ENCODE results near the gene TENM4.
"Not testable (repeated sequence)": the region's sequence is repeated elsewhere in the genome, so short reads cannot be mapped to it uniquely, and the experiment has no call there.

TENM4 gene

DNA sequence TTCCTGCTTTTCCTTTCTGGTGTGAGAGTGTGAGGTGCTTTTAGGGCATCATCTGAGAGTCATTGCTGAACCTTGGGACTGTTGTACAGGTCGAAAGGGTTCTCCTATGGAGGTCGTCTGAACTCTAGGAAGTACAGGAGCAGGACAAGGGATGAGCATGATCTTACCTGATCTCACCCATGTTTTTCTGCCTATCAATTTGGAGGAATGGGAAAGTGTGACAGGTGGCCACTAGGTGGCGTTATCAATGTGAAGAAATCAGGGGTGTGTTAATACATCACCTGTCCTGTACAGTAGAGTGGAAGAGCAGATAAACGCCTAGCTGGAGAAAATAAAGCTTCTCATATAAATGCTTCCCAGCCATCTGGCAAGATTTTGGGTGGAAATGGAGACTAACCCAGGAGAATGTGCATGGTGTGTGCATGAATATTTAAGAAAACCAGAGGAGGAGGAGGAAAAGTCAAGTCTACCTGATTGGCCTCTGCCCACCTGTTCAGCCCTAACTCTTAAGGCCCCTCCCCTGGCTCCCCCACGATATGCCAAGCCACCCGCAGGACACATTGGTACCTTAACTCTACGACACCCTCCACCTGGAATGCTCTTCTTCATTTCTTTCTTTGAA is 794.2 kb downstream of the TENM4 start:
- DNase-seq: peak; percentile 88

- peak; percentile 78 for DNase-seq
Measured at GRCh38 chr11:78645226-78646202, 795.3 kb downstream of the TENM4 start.

DNA sequence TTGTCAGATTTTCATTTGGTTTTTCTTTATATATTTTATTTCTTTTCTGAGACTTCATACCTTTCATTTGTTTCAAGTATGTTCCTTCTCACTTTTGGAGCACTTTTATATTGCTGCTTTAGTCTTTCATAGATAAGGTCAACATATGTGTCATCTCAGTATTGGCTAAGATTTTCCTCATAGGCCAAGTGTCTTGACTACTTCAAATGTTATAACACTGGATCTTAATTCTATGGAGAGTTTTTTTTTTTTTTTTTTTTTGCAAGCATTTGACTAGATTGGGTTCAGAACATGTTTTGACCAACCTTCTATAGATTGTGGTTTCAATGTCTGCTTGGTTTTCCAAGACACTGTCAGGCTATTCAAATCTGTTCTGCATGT is 797.2 kb downstream of the TENM4 start:
- DNase-seq: no peak

- no peak for DNase-seq
Measured at GRCh38 chr11:78642979-78643675, 797.7 kb downstream of the TENM4 start.

- no peak for DNase-seq
Measured at GRCh38 chr11:78641541-78641940, 799.3 kb downstream of the TENM4 start.

DNA sequence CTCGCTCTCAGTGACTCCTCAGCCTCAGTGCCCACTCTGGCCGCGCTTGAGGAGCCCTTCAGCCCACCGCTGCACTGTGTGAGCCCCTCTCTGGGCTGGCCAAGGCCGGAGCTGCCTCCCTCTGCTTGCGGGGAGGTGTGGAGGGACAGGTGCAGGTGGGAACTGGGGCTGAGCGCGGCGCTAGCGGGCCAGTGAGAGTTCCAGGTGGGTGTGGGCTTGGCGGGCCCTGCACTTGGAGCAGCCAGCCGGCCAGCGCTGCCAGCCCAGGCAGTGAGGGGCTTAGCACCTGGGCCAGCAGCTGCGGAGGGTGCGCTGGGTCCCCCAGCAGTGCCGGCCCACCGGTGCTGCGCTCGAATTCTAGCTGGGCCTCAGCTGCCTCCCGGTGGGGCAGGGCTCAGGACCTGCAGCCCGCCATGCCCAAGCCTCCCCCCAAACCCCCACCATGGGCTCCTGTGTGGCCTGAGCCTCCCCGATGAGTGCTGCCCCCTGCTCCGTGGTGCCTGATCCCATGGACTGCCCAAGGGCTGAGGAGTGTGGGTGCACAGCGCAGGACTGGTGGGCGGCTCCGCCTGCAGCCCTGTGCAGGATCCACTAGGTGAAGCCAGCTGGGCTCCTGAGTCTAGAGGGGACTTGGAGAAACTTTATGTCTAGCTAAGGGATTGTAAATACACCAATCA is 802.0 kb downstream of the TENM4 start:
- DNase-seq: no peak

DNA sequence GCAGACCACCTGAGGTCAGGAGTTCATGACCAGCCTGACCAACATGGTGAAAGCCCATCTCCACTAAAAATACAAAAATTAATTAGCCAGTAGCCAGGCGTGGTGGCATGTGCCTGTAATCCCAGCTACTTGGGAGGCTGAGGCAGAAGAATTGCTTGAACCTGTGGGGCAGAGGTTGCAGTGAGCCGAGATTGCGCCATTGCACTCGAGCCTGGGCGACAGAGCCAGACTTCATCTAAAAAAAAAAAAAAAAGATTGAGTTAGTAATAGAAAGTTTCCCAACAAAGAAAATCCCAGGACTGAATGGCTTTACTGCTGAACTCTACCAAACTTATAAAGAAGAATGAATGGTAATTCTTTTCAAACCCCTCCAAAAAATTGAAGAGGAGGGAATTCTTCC is 803.3 kb downstream of the TENM4 start:
- not testable (repeated sequence) for DNase-seq

GRCh38 chr11:78635814-78636506 is 804.9 kb downstream of the TENM4 start:
- no peak for DNase-seq

GRCh38 chr11:78633516-78634310 is 807.1 kb downstream of the TENM4 start:
- no peak for DNase-seq

GRCh38 chr11:78630561-78631303 is 810.1 kb downstream of the TENM4 start:
- DNase-seq: peak; percentile 52

GRCh38 chr11:78630155-78630554 is 810.7 kb downstream of the TENM4 start:
- DNase-seq: no peak

DNA sequence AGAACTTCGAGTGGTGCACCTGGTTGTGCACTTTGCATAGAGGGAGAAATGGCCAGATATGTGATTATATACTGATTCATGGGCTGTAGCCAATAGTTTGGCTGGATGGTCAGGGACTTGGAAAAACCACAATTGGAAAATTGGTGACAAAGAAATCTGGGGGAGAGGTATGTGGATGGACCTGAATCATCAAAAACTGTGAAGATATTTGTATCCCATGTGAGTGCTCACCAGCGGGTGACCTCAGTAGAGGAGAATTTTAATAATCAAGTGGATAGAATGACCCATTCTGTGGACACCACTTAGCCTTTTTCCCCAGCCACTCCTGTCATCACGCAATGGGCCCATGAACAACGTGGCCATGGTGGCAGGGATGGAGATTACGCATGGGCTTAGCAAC is 818.2 kb downstream of the TENM4 start:
- DNase-seq: no peak

DNA sequence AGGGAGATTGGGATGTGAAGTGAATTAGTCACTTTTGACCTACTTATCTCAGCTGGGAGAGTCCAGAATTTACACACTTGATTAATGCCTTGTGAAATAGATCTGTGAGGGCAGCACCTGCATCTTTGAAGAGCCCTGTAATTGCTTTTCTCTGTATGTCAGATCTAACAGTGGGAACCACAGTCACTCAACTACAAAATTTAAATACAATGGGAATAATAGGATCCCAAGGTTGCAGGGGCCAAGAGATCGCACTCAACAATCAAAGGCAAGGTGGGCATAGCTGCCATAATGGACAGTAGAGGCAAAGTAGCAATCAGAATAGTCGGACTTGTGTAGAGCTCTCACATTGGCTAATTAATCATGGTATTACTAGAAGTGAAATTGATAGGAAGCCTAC is 820.7 kb downstream of the TENM4 start:
- DNase-seq: no peak

DNA sequence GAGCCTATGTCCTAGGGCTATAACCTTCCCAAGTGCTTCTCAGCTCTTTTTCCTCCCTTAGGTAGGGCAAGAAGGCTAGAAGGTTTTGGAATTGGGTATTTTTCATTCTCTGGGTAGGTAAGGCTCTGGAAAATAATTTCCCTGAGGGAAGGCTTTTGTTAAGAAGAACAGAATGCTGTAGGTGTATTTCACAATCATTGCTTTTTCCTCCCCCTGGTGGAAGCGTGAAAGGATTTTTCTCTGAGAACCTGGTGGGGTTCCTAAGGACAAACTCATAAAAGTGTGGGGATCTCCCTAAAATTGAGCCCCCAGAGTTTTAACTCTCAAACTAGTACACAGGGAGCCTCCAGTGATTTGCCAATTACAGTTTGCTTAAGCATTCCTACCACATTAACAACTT is 825.1 kb downstream of the TENM4 start:
- no peak for DNase-seq

DNA sequence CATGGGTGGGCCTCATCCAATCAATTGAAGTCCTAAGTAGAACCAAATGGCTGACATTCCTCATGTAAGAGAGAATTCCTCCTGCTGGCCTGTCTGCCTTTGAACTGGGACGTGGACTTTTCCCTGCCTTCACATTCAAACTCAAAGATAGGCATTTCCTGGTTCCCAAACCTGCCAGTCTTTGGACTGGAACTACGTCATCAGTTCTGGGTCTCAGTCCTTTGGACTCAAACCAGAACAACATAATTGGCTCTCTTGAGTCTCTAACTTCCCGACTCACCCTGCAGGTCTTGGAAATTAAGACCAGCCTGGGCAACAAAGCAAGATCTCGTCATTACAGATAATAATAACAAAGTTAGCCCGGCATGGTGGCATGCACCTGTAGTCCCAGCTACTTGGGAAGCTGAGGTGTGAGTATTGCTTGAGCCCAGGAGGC is 827.4 kb downstream of the TENM4 start:
- no peak for DNase-seq

DNA sequence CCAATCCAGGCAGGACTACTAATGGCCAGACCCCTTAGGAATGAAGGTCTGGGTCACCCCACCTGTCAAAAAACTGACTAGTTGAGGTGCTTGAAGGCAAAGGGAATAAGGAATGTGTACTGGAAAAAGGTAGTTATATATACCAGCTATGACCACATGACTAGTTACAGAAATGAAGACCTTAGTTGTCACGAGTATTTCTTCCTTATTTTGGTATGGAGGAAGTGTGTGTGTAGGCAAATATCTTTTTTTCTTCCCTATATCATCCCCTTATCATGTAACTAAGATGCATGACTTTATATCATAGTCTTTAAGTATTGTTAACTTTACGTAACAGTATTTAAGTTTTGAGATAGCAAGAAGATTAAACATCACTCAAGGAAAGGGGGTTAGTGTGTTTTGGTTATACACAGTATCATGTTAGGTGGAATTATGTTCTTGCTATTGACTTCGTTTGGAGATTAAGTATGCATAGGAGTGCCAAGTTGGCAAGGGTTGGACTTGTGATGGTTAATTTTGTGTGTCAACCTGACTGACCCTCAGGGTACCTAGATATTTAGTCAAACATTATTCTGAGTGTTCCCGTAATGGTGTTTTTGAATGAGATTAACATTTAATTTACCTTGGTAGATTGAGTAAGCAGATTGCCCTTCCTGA is 828.0 kb downstream of the TENM4 start:
- DNase-seq: no peak

- not testable (repeated sequence) for DNase-seq
Measured at GRCh38 chr11:78609321-78609720, 831.5 kb downstream of the TENM4 start.

DNA sequence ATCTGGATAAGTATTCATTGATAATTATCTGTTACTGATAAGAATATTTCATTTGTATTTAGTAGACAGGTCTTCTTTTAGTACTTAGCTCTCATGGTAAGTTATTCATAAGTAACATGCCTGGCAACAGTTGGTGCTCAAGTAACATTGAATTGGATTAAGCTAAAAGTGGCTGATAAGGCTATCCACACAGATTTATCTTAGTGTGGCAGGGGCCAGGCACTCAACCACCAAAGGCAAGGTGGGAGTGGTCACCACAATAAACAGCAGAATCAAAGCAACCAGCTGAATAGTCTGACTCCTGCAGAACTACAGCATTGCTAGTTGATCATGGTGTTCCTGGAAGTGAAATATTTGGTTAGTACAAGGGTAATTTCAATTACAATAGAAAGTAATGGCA is 833.1 kb downstream of the TENM4 start:
- no peak for DNase-seq

DNA sequence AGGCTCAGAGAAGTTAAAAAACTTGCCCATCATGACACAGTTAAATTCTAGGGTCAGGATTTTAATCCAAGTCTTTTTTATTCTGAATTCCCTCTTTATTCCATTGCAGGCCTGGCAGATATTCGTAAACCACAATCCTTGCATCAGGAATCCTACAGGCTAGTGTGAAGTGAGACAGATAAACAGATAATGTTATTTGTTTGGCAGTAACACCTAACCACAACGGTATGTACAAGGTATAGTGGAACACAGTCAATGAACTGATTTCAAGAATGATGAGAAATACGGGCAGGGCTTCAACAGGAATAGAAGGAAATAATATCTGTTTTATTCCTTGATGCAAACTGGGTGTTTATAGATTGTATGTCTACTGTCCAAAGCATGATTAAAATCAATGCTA is 834.2 kb downstream of the TENM4 start:
- DNase-seq: no peak

DNA sequence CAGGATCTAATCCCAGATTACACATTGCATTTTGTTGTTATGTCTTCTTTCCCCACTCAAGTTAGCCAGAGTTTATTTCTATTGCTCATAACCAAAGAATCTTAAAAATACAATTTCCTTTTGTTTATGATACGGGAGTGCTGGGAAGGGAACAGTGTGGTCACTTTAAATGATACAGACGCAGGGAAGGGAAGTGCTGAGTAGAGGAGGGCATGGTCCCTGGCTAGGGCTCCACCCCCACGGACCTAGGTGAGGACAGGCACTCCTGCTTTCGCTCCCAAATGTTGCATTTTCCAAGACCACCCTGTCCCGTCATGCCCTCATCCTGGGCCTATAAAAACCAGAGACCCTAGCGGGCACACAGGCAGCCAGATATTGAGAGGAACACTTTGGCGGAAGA is 835.5 kb downstream of the TENM4 start:
- DNase-seq: no peak
